Measurements from ENCODE around the gene NKD2. TPM values are rescaled to one million over a fixed set of nuclear protein-coding genes. Genes with fewer than 3 reads are reported as not detected.
A peak's percentile ranks its signal among the peaks of the same experiment; 100 is the strongest.

NKD2 gene
- total and polyA plus RNA-seq, 11 donors = 0.56 to 6.6 (median 2.3) TPM

- DNase-seq (peak in 3 of 5 donors; percentile 17 to 51 (median 27)), ATAC-seq (peak in 3 of 4 donors; percentile 20 to 35 (median 28))
Measured at GRCh38 chr5:1026700-1027621, 18.4 kb downstream of the NKD2 start.

GRCh38 chr5:1027631-1028441 lies 19.2 kb downstream of the NKD2 start:
- Histone ChIP-seq H3K4me1 (no peaks in the 10 kb centered on the region), H3K27ac (no peak overlapping the region), H3K27me3 (peaks cover 0 to 9% (median 0%) of the 10 kb centered on the region in 9 donors), H3K4me3 (no peak overlapping the region), H3K9me3 (no peaks in the 10 kb centered on the region), H3K36me3 (no peaks in the 10 kb centered on the region)
- ATAC-seq = no peak
- intact Hi-C loops (cut with DNase I) = no loop called here
- WGBS, 4 donors = 85 to 90% (median 89%) methylated on average over 36 to 40 of the region's 40 CpGs
- TF ChIP-seq CTCF (IDR thresholded peaks at IDR 0.05) = no peak
- TF ChIP-seq POLR2A (IDR thresholded peaks at IDR 0.05) = no peak
- peak in 3 of 5 donors; percentile 18 to 54 (median 20) for DNase-seq

More at GRCh38 chr5:1026700-1027621, 18.4 kb downstream of the NKD2 start:
- Histone ChIP-seq H3K4me1 (no peaks in the 10 kb centered on the region), H3K27ac (no peak overlapping the region), H3K27me3 (peaks cover 0 to 9% (median 0%) of the 10 kb centered on the region in 9 donors), H3K36me3 (no peaks in the 10 kb centered on the region), H3K9me3 (no peaks in the 10 kb centered on the region), H3K4me3 (no peak overlapping the region)
- no peak for TF ChIP-seq POLR2A (IDR thresholded peaks at IDR 0.05)
- TF ChIP-seq CTCF (IDR thresholded peaks at IDR 0.05) = no peak
- 80 to 85% (median 82%) methylated on average over 27 to 29 of the region's 29 CpGs for WGBS, 4 donors
- intact Hi-C loops (cut with DNase I) = no loop called here

GRCh38 chr5:1028481-1029281 lies 20.1 kb downstream of the NKD2 start:
- intact Hi-C loops (cut with DNase I) = no loop called here
- TF ChIP-seq POLR2A (IDR thresholded peaks at IDR 0.05) = no peak
- TF ChIP-seq CTCF (IDR thresholded peaks at IDR 0.05) = no peak
- no peak overlapping the region for H3K27ac ChIP-seq
- no peaks in the 10 kb centered on the region for H3K36me3 ChIP-seq
- peaks cover 0 to 9% (median 0%) of the 10 kb centered on the region in 9 donors for H3K27me3 ChIP-seq
- H3K4me3 ChIP-seq = no peak overlapping the region
- H3K9me3 ChIP-seq = no peaks in the 10 kb centered on the region
- no peaks in the 10 kb centered on the region for H3K4me1 ChIP-seq
- peak in 3 of 5 donors; percentile 13 to 49 (median 14) for DNase-seq
- ATAC-seq = no peak
- 82 to 87% (median 83%) methylated on average over 25 to 26 of the region's 26 CpGs for WGBS, 4 donors
